Thyroid gland (tissue), 4 donors: ENCODE data around the gene NKAPL. TPM values are rescaled to one million over a fixed set of nuclear protein-coding genes. Genes with fewer than 3 reads are reported as not detected.

Experiments
- DNase-seq, 2 donors: peaks; one replicate each; pipeline ENCODE4 v3.0.0-alpha.2; 2019
- H3K27ac ChIP-seq, 3 donors: fragments of 200-600 bp; sonication (generic); 1 replicate in 2 of 3; 2 replicates in 1 of 3; pipeline ENCODE4 v1.5.1; 2016 to 2019; ENCODE audit warnings: mild to moderate bottlenecking in 1 of 3, moderate library complexity in 1 of 3
- H3K27me3 ChIP-seq: fragments of 200-600 bp; sonication (generic); one replicate; pipeline ENCODE4 v1.5.1; 2019
- H3K36me3 ChIP-seq, 2 donors: fragments of 200-600 bp; sonication (generic); one replicate each; pipeline ENCODE4 v1.5.1; 2016 to 2019
- H3K4me1 ChIP-seq, 2 donors: fragments of 200-600 bp; sonication (generic); one replicate each; pipeline ENCODE4 v1.5.1; 2017 to 2019
- H3K4me3 ChIP-seq, 3 donors: fragments of 200-600 bp; sonication (generic); replicated peaks in 1 of 3; 1 replicate in 2 of 3; 2 replicates in 1 of 3; pipeline ENCODE4 v1.5.1; 2016; ENCODE audit warnings: mild to moderate bottlenecking in 1 of 3
- H3K9me3 ChIP-seq: fragments of 200-600 bp; sonication (generic); one replicate; pipeline ENCODE4 v1.5.1; 2017
- POLR2A ChIP-seq, 2 donors: fragments of 450-650 bp; IDR thresholded peaks; one replicate each; pipeline ENCODE4 v1.6.1; 2017; ENCODE audit warnings: antibody characterized with exemption in 2 of 2, mild to moderate bottlenecking in 2 of 2, moderate library complexity in 1 of 2
- WGBS, 2 donors: methylation state at CpG; one replicate each; pipeline ENCODE4 v1.1.5; 2017; 5-methylcytosine and 5-hydroxymethylcytosine counted together
- intact Hi-C: fragments of 100-400 bp; cut with DNase I; formaldehyde crosslinking; loops from one replicate; pipeline ENCODE4 v1.15.1; 2023
- total RNA-seq, 4 donors: library from RNA; depleted of rRNA; stranded (reverse); fragments of >200 nt; gene quantifications; one replicate each; pipeline ENCODE4 v1.2.3, GENCODE V29; 2016
- TF ChIP-seq, protein P1 (sequence below), 6 experiments: fragments of 200-600 bp in 3 of 6; fragments of 450-650 bp in 3 of 6; sonication (generic) in 3 of 6; IDR thresholded peaks; one replicate each; pipeline ENCODE4 v1.5.1; 2016 to 2019; ENCODE audit warnings: antibody characterized with exemption in 6 of 6, mild to moderate bottlenecking in 2 of 6, inconsistent platforms in 1 of 6, moderate library complexity in 1 of 6

Gene NKAPL
- total RNA-seq, 4 donors from 2014 or later: 0.67 to 0.68 (median 0.67) TPM; not detected in 1

DNA sequence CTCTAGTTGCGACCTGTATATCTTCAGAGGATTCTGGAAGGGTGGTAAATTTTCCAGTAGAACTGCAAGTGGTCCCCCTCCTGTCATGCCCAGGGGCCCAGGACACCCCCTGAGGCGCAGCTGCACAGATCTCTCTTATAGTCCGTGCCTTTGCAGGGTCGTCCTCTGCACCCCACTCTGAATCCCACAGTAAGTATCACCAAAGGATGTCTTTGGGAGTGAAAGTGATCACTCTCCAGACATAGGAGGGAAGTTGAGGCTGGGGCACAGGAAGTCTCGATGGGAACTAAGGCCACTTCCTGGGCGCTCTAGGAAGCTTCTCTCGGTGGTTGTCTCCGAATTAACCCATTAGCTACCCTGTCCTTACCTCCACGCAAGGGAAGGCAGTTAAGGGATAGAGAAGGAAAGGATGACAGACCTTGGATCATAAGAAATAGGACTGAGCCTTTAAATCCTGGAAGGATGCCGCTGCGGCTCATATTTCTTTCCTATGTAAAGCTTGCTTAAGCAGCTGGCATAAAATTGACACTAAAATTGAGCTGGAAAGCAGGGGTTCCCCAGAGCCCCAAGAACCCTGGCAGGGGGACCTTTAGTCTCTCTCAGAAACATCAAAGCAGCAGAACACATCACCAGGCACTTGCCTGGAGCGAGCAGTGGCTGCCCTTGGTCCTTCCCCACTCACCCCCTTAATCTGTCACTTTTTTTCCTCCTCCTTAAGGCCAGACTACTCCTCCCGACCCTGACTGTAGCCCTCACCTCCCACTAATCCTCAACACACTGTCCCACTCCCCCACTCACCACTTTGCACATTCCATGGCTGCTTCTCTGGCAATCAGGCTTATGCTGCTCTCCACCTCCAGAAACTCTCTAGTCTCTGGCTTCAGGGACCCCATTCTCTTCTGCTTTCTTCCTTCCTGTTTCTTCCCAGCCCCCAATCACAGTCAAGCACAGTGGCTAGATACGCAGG, 6.8 kb upstream of the NKAPL start, which contains the start of gene ZKSCAN4:
ZKSCAN4 (minus strand) TSS at position 261 of the 967 bp plus-strand sequence. CDS start 289 bp downstream, outside the sequence.
- intact Hi-C loops: no loop called here
- Histone ChIP-seq H3K36me3 (peaks cover 0 to 6% of the 10 kb centered on the region in 2 donors), H3K4me3 (peak within 1 kb of the TSS; percentile 64 to 87 (median 86)), H3K27me3 (no peaks in the 10 kb centered on the region), H3K4me1 (peaks cover 6 to 15% of the 10 kb centered on the region in 2 donors), H3K27ac (peak within 1 kb of the TSS in 1 of 3 donors; percentile 8), H3K9me3 (no peaks in the 10 kb centered on the region)
- TF ChIP-seq POLR2A (IDR thresholded peaks at IDR 0.05): no peak
- TF ChIP-seq, protein P1, sequence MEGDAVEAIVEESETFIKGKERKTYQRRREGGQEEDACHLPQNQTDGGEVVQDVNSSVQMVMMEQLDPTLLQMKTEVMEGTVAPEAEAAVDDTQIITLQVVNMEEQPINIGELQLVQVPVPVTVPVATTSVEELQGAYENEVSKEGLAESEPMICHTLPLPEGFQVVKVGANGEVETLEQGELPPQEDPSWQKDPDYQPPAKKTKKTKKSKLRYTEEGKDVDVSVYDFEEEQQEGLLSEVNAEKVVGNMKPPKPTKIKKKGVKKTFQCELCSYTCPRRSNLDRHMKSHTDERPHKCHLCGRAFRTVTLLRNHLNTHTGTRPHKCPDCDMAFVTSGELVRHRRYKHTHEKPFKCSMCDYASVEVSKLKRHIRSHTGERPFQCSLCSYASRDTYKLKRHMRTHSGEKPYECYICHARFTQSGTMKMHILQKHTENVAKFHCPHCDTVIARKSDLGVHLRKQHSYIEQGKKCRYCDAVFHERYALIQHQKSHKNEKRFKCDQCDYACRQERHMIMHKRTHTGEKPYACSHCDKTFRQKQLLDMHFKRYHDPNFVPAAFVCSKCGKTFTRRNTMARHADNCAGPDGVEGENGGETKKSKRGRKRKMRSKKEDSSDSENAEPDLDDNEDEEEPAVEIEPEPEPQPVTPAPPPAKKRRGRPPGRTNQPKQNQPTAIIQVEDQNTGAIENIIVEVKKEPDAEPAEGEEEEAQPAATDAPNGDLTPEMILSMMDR (IDR thresholded peaks at IDR 0.05): no peak
- peak; percentile 60 to 70 for DNase-seq
- WGBS, 2 donors: 5 to 7% methylated on average over 14 of the region's 14 CpGs

DNA sequence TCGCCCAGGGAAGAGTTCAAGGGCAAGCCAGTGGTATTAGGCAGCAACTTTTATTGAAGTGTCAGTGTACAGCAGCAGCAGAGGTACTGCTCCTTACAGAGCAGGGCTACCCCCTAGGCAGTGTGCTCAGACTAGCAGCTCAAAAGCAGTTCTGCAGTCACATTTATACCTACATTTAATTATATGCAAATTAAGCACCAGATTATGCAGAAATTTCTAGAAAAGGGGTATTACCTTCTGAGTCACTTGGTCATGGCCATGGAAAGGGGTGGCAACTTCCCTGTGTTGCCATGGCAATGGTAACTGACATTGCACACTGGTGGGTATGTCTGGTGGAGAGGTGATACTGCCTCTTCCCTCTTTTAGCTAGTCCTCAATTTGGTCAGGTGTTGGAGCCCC, 5.0 kb upstream of the NKAPL start:
- H3K27me3 ChIP-seq: no peaks in the 10 kb centered on the region
- no peak for DNase-seq
- no peak overlapping the region for H3K4me3 ChIP-seq
- no peak overlapping the region for H3K27ac ChIP-seq
- intact Hi-C loops: no loop called here
- H3K4me1 ChIP-seq: peaks cover 6 to 15% of the 10 kb centered on the region in 2 donors
- H3K9me3 ChIP-seq: no peaks in the 10 kb centered on the region
- WGBS, 2 donors: 89 to 90% methylated on average over 1 of the region's 1 CpG
- no peaks in the 10 kb centered on the region for H3K36me3 ChIP-seq
- TF ChIP-seq POLR2A (IDR thresholded peaks at IDR 0.05): no peak
- TF ChIP-seq, protein P1 (IDR thresholded peaks at IDR 0.05): no peak

DNA sequence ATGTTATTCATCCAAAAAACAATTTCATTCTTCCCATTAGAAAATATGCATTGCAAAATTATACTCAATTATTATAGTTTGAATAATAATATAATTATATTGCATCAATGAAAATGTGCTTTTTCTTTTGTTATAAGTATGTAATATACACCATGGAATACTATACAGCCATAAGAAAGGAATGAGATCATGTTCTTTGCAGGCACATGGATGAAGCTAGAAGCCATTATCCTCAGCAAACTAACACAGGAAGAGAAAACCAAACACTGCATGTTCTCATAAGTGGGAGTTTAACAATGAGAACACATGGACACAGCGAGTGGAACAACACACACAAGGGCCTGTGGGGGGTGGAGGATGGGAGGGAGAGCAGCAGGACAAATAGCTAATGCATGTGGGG, 2.1 kb upstream of the NKAPL start:
- 0% methylated on average over 1 of the region's 1 CpG for WGBS, 2 donors
- H3K4me1 ChIP-seq: peaks cover 6% of the 10 kb centered on the region in 2 donors
- no peak overlapping the region for H3K27ac ChIP-seq
- TF ChIP-seq POLR2A (IDR thresholded peaks at IDR 0.05): no peak
- TF ChIP-seq, protein P1 (IDR thresholded peaks at IDR 0.05): no peak
- no peaks in the 10 kb centered on the region for H3K36me3 ChIP-seq
- intact Hi-C loops: no loop called here
- DNase-seq: no peak
- H3K27me3 ChIP-seq: no peaks in the 10 kb centered on the region
- H3K9me3 ChIP-seq: no peaks in the 10 kb centered on the region
- H3K4me3 ChIP-seq: no peak overlapping the region

DNA sequence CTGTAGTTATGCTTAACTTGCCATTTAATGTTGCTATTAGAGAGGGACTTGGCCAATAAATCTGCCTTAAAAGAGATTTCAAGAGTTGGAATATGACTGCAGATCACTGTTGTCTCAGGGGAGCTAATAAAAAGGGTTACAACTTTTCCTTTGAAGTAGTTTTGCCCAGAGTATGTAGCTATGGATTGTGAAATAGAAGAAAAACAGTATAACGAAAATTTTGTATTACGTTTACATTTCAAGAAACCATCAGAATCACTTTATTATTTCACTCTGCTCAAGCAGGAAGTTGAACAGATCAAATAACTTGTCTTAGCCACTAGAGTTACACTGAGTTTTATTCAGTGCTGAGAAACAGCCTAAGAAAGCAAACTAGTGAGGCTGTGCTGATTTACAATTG, 4.8 kb downstream of the NKAPL start:
- no peaks in the 10 kb centered on the region for H3K27me3 ChIP-seq
- no peaks in the 10 kb centered on the region for H3K9me3 ChIP-seq
- H3K27ac ChIP-seq: no peak overlapping the region
- no peaks in the 10 kb centered on the region for H3K36me3 ChIP-seq
- H3K4me3 ChIP-seq: no peak overlapping the region
- WGBS, 2 donors: 61 to 76% methylated on average over 2 of the region's 2 CpGs
- intact Hi-C loops: loop anchor here (10.0 kb wide), 1 partner anchor 91 kb away; no protein-coding TSS in a partner anchor
- peaks cover 8 to 11% of the 10 kb centered on the region in 2 donors for H3K4me1 ChIP-seq
- DNase-seq: no peak
- TF ChIP-seq POLR2A (IDR thresholded peaks at IDR 0.05): no peak
- TF ChIP-seq, protein P1 (IDR thresholded peaks at IDR 0.05): no peak
